Measurements from ENCODE around the gene NUP88.

DNA sequence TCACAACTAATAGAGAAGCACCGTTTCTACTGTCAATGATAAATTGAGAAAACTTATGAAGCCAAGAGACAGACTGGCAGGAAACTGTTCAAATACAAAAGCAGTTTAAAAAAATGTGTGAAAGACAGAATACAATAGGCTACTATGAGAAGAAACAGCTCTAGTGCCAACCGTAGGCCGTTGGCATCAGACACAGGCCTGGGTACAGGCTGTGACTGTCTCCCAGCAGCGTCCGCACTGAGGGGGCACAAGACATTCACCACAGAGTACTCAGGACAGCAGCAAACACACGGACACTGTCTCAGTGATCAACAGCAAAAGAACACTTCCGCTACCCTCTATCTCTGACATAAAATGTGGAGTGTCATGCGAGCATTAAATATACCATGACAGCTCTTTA lies 27.3 kb upstream of the NUP88 start:
- TF ChIP-seq POLR2A (IDR thresholded peaks at IDR 0.05), result no peak
- TF ChIP-seq, protein P1, sequence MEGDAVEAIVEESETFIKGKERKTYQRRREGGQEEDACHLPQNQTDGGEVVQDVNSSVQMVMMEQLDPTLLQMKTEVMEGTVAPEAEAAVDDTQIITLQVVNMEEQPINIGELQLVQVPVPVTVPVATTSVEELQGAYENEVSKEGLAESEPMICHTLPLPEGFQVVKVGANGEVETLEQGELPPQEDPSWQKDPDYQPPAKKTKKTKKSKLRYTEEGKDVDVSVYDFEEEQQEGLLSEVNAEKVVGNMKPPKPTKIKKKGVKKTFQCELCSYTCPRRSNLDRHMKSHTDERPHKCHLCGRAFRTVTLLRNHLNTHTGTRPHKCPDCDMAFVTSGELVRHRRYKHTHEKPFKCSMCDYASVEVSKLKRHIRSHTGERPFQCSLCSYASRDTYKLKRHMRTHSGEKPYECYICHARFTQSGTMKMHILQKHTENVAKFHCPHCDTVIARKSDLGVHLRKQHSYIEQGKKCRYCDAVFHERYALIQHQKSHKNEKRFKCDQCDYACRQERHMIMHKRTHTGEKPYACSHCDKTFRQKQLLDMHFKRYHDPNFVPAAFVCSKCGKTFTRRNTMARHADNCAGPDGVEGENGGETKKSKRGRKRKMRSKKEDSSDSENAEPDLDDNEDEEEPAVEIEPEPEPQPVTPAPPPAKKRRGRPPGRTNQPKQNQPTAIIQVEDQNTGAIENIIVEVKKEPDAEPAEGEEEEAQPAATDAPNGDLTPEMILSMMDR (IDR thresholded peaks at IDR 0.05), result no peak

Measured in upper lobe of left lung (tissue), 4 donors.